ENCODE results near the gene NAP1L1.

DNA sequence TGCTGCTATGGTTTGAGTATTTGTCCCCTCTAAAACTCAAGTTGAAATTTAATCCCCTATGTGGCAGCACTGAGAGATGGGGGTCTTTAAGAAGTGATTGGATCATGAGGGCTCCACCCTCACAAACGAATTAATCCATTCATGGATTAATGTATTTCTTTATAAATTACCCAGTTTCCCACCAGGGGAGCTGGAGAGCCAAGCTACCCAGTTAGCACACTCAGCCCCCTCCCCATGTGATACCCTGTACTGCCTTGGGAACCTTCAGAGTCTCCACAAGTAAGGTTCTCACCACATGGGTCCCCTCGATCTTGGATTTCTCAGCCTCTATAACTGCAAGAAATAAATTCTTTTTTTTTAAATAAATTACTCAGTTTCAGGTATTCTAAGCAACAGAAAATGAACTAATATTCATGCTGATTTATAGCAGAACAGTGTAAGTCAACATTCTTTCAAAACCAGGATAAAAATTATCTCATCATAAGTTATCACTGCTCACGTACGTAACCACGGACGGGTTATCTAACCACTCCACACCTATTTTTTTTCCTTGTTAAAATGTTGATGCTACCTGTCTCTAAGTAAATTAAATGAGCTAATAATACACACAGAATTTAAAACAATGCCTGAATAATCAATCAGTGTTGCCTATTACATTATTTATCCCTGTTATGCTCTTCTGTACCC, 3.6 kb downstream of the NAP1L1 start:
- TF ChIP-seq, protein P1, sequence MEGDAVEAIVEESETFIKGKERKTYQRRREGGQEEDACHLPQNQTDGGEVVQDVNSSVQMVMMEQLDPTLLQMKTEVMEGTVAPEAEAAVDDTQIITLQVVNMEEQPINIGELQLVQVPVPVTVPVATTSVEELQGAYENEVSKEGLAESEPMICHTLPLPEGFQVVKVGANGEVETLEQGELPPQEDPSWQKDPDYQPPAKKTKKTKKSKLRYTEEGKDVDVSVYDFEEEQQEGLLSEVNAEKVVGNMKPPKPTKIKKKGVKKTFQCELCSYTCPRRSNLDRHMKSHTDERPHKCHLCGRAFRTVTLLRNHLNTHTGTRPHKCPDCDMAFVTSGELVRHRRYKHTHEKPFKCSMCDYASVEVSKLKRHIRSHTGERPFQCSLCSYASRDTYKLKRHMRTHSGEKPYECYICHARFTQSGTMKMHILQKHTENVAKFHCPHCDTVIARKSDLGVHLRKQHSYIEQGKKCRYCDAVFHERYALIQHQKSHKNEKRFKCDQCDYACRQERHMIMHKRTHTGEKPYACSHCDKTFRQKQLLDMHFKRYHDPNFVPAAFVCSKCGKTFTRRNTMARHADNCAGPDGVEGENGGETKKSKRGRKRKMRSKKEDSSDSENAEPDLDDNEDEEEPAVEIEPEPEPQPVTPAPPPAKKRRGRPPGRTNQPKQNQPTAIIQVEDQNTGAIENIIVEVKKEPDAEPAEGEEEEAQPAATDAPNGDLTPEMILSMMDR (IDR thresholded peaks at IDR 0.05; ENCODE audit: insufficient read depth, low read length) = no peak
- TF ChIP-seq POLR2AphosphoS5 (IDR thresholded peaks at IDR 0.05; ENCODE audit: low read depth) = no peak
- no peak for TF ChIP-seq GABPA (IDR thresholded peaks at IDR 0.05; ENCODE audit: low read depth)
- TF ChIP-seq, protein P2, sequence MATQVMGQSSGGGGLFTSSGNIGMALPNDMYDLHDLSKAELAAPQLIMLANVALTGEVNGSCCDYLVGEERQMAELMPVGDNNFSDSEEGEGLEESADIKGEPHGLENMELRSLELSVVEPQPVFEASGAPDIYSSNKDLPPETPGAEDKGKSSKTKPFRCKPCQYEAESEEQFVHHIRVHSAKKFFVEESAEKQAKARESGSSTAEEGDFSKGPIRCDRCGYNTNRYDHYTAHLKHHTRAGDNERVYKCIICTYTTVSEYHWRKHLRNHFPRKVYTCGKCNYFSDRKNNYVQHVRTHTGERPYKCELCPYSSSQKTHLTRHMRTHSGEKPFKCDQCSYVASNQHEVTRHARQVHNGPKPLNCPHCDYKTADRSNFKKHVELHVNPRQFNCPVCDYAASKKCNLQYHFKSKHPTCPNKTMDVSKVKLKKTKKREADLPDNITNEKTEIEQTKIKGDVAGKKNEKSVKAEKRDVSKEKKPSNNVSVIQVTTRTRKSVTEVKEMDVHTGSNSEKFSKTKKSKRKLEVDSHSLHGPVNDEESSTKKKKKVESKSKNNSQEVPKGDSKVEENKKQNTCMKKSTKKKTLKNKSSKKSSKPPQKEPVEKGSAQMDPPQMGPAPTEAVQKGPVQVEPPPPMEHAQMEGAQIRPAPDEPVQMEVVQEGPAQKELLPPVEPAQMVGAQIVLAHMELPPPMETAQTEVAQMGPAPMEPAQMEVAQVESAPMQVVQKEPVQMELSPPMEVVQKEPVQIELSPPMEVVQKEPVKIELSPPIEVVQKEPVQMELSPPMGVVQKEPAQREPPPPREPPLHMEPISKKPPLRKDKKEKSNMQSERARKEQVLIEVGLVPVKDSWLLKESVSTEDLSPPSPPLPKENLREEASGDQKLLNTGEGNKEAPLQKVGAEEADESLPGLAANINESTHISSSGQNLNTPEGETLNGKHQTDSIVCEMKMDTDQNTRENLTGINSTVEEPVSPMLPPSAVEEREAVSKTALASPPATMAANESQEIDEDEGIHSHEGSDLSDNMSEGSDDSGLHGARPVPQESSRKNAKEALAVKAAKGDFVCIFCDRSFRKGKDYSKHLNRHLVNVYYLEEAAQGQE (IDR thresholded peaks at IDR 0.05; ENCODE audit: insufficient replicate concordance, low read depth) = no peak
- TF ChIP-seq SPI1 (IDR thresholded peaks at IDR 0.05; ENCODE audit: borderline replicate concordance, low read depth) = no peak
